Measurements from ENCODE around the gene CELF5.

DNA sequence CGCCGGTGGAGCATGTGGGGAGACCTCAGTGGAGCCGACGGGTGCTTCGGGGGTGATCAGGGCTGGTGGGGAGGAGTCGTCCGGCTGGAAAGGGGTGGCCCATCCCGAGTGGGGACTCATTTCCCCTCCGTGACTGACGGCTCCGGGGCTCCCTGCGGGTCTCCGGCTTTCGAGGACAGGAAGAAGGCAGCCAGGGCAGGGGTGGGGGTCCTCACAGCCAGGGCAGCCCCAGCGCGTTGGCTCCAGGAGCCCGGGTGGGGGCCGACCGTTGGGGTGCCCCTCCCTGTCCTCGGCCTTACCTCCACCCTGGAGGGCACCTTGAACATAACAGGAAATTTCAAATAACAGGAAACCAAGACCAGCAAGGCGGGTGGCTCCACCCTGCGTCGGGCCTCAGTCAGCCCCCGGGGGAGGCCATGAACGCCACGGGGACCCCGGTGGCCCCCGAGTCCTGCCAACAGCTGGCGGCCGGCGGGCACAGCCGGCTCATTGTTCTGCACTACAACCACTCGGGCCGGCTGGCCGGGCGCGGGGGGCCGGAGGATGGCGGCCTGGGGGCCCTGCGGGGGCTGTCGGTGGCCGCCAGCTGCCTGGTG is 46.0 kb upstream of the CELF5 start, which contains the start of gene S1PR4:
- TF ChIP-seq CTCF (IDR thresholded peaks at IDR 0.05) (peak; percentile 49), EZH2 (IDR thresholded peaks at IDR 0.05; ENCODE audit: borderline replicate concordance, insufficient read depth, low read depth, low read length, poor library complexity, severe bottlenecking) (no peak)

Measured in B cell (primary cell).